ENCODE results near the gene NPLOC4.

Gene NPLOC4

DNA sequence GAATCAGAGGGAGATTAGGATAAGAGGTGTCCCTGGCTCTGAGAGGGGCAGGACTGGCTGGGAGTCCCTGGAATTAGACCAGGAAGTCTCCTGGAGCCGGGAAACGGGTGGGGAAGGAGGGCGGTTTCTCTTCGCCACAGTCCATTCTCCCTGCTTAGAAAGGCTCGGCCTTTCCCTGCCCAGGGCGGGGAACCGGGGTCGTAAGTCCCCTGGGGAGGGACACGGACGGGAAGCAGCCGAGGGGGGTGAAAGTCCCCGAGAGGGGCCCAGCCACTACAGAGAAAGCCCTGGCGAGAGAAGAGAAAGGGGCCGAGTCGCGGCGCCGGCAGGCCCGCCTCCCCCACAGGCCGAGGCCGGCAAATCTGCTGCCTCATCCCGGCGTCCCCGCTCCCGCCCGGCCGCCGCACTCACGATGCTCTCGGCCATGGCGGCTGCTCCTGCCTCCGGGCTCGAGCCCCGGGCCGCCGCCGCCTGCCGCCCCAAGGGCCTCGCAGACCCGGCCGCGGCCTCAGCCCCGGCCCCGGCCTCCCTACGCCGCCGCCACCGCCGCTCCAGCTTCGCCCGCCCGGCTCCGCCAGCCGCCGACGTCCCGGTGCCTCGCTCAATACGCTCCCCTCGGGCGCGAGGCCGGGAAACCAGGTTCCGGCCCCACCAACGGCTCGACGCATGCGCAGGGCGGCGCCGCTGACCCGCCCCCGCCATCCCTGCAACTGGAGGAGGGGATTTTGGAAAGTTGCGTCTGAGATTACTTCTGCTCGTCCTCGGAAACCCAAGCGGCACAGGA lies at the start of gene NPLOC4, which contains the start of gene TSPAN10:
Gene NPLOC4 (minus strand): TSS at position 608 of the 784 bp plus-strand sequence. CDS start 182 bp downstream, at position 426.
Gene TSPAN10 (plus strand): TSS at position 692 of the 784 bp plus-strand sequence. CDS start 5,217 bp downstream, outside the sequence.
- peak; percentile 91 for DNase-seq

GRCh38 chr17:81686614-81687013 lies 49.7 kb upstream of the NPLOC4 start:
- no peak for DNase-seq

GRCh38 chr17:81685108-81685507 lies 48.2 kb upstream of the NPLOC4 start:
- peak; percentile 81 for DNase-seq

- DNase-seq = peak; percentile 46
These were observed 47.6 kb upstream of the NPLOC4 start for GRCh38 chr17:81684442-81684911.

DNA sequence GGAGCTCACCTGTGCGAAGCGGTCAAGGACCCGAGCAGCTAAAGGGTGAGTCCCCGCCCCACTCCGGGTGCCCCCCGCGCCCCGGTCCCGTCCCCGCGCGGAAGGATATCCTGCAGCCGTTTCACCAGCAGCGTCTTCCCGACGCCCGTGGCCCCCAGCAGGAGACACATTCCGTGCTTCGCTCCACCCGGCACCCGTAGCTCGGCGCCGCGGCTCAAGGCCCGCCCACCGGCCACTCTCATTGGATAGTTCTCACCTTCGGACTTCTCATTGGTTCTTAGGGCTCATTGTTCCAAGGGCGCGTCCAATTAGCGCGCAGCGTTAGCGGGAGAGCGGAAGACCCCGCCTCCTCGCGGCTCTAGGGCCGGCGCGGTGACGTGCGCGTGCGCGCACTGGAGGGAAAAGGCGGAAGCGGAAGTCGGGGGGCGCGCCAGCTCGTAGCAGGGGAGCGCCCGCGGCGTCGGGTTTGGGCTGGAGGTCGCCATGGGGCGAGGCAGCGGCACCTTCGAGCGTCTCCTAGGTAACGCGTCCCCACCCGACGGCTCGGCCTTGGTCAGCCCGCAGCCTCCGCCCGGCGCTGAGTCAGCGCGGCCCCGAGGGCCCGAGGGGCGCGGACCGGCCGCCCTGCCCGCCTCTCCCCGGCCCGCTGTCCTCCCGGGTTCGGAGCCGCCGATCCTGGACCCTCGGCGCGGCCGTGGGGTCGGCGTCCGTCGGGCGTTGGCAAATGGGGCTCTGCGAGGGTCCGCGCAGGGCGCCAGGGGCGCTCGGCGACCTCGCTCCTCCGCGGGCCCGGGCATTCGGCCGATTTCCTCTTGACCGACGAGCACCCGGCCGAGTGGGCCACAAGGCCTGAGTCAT lies 46.9 kb upstream of the NPLOC4 start, which contains the start of the genes ARL16 and HGS:
Gene ARL16 (minus strand): TSS at position 214 of the 858 bp plus-strand sequence. CDS start 44 bp downstream, at position 170.
Gene HGS (plus strand): TSS at position 428 of the 858 bp plus-strand sequence. CDS start 56 bp downstream, at position 484.
- peak; percentile 98 for DNase-seq

- DNase-seq = peak; percentile 27
These were observed 46.3 kb upstream of the NPLOC4 start for GRCh38 chr17:81683208-81683583.

DNA sequence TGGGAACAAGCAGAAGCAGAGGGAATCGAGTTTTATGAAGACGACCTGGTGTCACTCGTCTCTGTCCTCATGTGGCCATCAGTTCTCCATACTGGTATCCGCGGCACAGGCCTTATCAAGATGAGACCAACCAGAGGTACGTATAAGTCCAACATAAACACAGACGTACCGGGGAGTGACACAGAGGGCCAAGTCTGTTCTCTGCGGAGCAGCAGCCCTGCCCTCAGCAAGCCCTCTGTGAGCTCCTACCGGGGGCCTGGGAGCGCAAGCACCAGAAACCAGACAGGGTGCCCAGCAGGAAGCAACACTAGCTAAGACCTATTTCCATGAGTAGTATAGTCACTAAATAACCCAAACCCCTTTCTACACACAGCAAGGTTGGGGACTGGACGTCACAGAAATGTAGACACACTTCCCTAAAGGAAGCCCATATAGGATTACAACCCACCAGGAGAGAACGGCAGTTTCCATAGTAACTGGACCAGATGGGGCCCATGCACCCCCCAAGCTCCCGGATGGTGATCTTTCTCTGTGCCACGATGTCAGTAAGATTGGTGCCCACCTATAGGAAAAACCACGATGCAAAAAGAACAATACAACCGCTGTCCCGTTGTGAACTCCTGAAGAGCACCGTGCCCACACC lies 45.8 kb upstream of the NPLOC4 start:
- no peak for DNase-seq

- no peak for DNase-seq
These were observed 44.8 kb upstream of the NPLOC4 start for GRCh38 chr17:81681672-81682071.

GRCh38 chr17:81680150-81680549 lies 43.2 kb upstream of the NPLOC4 start:
- DNase-seq = no peak

GRCh38 chr17:81676906-81677305 lies 40.0 kb upstream of the NPLOC4 start:
- no peak for DNase-seq

- peak; percentile 45 for DNase-seq
These were observed 38.8 kb upstream of the NPLOC4 start for GRCh38 chr17:81675515-81676221.

DNA sequence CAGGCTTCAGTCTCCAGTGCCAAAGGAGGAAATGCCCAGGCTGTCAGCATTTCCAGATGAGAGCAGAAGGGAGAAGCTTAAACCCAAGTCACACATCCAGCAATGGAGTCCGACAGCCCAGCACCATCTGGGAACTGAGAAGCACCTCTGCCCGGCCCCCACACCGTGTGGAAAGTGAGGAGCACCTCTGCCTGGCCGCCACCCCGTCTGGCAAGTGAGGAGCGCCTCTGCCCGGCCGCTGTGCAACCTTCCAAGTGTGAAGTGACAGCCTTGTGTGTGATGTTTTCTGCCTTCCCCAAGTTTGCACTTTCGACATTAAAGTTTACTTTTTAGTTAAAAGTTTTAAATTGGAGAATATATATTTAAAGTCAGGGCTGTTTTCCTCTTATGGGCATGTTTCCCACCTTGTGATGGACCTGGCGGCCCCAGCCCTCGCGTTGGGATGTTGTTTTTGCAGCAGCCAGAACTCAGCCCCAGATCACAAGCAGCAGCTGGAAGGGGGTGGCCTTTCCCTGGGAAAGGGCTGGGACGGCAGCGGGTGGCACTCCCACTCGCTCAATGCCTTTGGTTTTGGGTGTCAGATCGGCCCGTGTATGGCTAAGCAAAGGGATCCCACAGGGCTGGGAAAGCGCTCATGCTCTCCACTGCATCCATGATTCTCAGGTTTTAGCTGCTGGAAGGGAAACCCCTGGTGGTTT lies 36.8 kb upstream of the NPLOC4 start:
- DNase-seq = no peak

DNA sequence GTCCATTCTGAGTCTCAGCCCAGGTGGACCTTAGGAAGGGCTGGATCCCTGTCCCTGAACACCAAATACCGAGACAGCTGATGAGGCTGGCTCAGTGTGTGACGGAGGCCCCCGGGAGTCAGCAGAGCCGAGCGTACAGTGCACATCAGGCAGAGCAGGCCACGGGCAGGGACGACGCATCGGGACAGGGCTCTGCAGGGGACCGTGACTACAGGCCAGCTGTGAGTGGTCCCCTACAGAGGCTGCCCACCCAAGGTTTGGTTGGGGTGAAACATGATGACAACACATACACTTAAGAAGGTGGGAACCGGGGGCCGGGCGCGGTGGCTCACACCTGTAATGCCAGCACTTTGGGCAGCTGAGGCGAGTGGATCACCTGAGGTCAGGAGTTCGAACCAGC lies 36.0 kb upstream of the NPLOC4 start:
- no peak for DNase-seq

GRCh38 chr17:81672504-81672903 lies 35.6 kb upstream of the NPLOC4 start:
- DNase-seq = no peak

GRCh38 chr17:81667754-81668153 lies 30.8 kb upstream of the NPLOC4 start:
- DNase-seq = peak; percentile 32

GRCh38 chr17:81666342-81667191 lies 29.7 kb upstream of the NPLOC4 start, which contains the start of the genes CCDC137 and OXLD1:
TSS of gene CCDC137 (plus strand) at chr17:81666737. CDS start at chr17:81666767, 30 bp downstream.
TSS of gene OXLD1 (minus strand) at chr17:81666605. CDS start at chr17:81666577, 28 bp downstream.
- peak; percentile 97 for DNase-seq

DNA sequence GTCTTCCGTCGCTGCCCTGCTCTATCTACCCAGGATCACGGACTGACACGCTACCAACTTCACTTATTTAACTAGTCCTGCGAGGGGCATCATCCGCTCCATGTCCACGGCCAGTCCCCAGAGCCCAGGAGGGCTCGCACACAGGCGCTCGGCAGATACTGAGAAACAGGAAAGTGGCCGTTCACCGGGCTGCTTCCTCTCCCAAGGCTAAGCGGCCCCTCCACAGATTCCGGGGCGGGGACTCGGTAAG lies 29.1 kb upstream of the NPLOC4 start:
- DNase-seq = peak; percentile 47

DNA sequence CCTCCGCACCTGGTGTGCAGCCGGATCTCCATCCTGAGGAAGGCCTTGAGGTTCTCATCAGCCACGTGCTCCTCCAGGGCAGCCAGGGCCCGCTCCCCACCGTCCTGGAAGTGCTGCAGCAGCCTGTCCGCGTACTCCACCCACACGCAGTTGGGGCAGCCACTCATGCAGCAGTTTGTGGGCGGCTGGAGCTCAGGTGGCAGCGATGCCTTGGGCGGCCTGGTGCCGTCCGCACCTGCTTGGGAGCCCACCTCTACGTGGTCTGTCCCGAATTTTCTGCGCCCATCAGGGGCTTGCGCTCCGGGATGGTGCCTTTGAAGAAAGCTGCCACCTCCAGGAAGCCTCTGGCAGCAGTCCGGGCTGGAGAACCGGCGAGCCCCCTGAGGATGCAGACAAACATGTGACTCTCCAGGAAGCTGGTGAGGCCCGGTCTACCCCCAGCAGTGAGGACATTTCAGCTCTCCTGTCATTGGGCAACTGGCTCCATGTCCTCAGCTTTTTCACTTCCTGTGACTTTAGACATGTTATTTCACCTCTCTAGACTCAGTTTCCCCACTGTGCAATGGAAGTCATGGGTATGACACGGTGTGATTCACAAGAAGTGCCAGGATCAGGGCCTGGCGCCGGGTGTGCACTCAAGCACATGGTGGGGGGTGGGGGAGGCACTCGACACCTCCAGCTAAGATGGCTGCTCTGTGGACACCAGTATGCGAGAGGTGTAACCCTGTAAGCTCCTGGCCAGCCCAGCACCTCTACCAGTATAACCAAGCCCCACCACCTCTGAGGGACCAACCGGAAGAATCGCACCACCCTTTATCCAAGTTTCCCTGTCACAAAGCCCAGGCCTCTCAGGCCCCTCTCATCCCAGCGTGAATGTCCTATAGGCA lies 28.5 kb upstream of the NPLOC4 start:
- DNase-seq = peak; percentile 80

DNA sequence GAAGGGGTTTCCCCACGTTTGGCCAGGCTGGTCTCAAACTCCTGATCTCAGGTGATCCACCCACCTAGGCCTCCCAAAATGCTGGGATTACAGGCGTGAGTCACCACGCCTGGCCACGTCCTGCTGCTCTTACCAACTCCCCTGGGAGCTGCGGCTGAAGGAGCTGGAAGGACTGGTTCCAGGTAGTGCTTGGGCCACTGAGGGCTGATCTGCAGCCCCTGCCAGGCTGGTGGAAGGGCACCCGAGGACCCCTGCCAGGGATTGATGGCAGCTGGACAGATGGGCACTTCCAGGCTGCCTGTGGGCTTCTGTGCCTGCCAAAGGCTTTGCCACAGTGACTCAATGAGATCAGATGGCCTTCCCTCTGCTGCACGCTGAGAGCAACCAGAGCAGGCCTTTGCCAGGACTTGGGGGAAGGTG lies 27.1 kb upstream of the NPLOC4 start:
- DNase-seq = peak; percentile 27
